GM12891 (cell line): Measurements from ENCODE around the gene BAZ1B.

Experiments used
- DNase-seq: peaks from one replicate; pipeline ENCODE4 v3.0.0; 2011; ENCODE audit warnings: low spot score; ENCODE audit not compliant: insufficient read length
- FAIRE-seq: peaks from 2 replicates; lab custom pipeline; 2011; peaks lifted over from hg19 to GRCh38; lab: Jason Lieb, UNC
- PAX5 ChIP-seq: IDR thresholded peaks from 2 replicates; pipeline ENCODE4 v1.6.1; 2011; ENCODE audit warnings: low read length, moderate library complexity, mild to moderate bottlenecking; ENCODE audit not compliant: insufficient read depth, severe bottlenecking
- POLR2A ChIP-seq: IDR thresholded peaks from 2 replicates; pipeline ENCODE4 v1.6.1; 2011; ENCODE audit warnings: low read depth, low read length, control low read depth
- POLR2AphosphoS5 ChIP-seq: IDR thresholded peaks from 2 replicates; pipeline ENCODE4 v1.6.1; 2011; ENCODE audit warnings: low read depth, low read length, control low read depth
- POU2F2 ChIP-seq: IDR thresholded peaks from 2 replicates; pipeline ENCODE4 v1.6.1; 2011; ENCODE audit warnings: low read depth, mild to moderate bottlenecking, control low read depth, low read length, moderate library complexity
- SPI1 ChIP-seq: IDR thresholded peaks from 2 replicates; pipeline ENCODE4 v1.6.1; 2011; ENCODE audit warnings: low read depth, low read length, control low read depth
- TAF1 ChIP-seq: IDR thresholded peaks from 2 replicates; pipeline ENCODE4 v1.6.1; 2011; ENCODE audit warnings: low read depth, low read length, control low read depth

The BAZ1B gene

GRCh38 chr7:73521636-73522104 is 423 bp downstream of the BAZ1B start:
- TF ChIP-seq PAX5, result peak; percentile 2
- no peak for TF ChIP-seq SPI1
- FAIRE-seq (no peak), DNase-seq (peak; percentile 51)

DNA sequence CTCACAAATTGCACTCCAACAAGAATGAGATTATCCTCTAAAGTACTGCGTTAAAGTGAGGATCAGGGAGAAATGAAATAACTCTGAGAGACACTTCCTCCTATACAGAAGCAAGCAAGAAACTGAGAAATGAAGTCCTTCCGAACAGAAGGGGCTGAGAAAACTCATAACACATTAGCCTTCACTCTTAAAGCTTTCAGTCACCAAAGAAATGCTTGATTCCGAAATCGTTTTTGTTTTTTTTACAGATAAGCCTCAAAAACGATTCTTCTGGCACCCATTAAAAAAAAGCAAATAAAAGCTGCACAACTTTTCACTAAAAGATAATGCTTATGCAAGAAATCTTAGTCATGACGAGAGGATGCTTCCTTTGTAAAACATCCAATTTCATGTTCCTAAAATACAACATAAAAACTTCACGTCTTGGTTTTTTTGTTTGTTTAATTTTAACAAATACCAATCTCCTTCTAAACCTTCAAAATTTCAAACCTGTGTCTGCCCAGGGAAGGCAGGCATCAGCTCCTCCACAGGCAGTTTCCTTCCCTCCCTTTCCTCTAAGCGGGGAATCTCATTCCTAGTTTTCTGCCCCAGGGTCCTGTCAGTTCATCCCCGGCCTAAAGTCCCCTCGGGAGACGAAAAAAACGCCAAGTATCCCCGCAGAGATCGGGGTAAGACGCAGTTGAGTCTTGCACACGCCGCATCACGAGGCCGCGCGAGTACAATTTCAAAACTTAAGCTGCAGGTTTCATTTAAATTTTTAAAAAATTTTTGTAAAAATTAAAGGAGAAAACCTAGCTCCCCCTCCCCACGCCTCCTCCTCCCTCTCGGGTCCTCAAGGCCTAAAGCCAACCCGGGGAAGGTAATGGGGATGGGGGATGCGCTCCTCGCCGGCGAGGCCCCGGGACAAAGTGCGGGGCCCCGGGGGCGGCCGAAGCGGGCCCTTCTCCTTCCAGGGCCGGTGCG is 1.1 kb downstream of the BAZ1B start:
- no peak for DNase-seq
- FAIRE-seq, result no peak
- peak; percentile 43; the same call in 1 of the 2 replicates for TF ChIP-seq SPI1
- TF ChIP-seq POU2F2, result no peak

DNA sequence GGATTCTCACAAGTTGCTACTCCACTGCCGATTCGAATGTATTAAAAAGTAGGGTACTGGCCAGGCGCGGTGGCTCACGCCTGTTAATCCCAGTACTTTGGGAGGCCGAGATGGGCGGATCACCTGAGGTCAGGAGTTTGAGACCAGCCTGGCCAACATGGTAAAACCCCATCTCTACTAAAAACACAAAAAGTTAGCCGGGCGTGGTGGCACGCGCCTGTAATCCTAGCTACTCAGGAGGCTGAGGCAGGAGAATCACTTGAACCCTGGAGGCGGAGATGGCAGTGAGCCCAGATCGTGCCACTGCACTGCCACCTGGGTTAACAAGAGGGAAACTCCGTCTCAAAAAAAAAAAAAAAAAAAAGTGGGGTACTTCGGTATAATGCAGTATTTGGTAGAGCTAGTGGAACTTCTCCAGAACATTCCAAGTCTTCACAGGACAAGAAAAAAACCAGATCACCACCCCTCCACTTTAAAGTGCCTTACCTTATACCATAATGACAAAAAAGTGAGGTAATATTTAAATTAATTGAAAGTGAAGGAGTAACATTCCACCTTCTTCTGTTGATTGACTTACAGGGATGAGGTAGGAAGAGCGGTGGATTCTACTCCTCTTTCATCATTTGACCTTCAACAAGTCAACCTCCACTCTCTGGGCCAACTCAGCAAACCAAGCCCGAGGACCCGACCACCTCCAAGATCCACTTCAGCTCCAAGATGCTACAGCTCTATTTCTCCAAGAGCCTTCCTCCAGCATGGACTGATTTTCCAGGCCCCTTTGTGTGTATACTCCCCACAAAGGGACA is 2.0 kb downstream of the BAZ1B start:
- FAIRE-seq, result no peak
- no peak for TF ChIP-seq SPI1
- TF ChIP-seq POLR2A, result no peak
- no peak for TF ChIP-seq TAF1
- TF ChIP-seq PAX5, result no peak
- no peak for TF ChIP-seq POU2F2
- TF ChIP-seq POLR2AphosphoS5, result no peak
- DNase-seq, result no peak

GRCh38 chr7:73518470-73518869 is 3.6 kb downstream of the BAZ1B start:
- no peak for DNase-seq
- FAIRE-seq, result no peak
- no peak for TF ChIP-seq PAX5
- TF ChIP-seq POLR2A, result no peak
- TF ChIP-seq SPI1, result no peak
- TF ChIP-seq TAF1, result no peak
- TF ChIP-seq POU2F2, result no peak
- no peak for TF ChIP-seq POLR2AphosphoS5

DNA sequence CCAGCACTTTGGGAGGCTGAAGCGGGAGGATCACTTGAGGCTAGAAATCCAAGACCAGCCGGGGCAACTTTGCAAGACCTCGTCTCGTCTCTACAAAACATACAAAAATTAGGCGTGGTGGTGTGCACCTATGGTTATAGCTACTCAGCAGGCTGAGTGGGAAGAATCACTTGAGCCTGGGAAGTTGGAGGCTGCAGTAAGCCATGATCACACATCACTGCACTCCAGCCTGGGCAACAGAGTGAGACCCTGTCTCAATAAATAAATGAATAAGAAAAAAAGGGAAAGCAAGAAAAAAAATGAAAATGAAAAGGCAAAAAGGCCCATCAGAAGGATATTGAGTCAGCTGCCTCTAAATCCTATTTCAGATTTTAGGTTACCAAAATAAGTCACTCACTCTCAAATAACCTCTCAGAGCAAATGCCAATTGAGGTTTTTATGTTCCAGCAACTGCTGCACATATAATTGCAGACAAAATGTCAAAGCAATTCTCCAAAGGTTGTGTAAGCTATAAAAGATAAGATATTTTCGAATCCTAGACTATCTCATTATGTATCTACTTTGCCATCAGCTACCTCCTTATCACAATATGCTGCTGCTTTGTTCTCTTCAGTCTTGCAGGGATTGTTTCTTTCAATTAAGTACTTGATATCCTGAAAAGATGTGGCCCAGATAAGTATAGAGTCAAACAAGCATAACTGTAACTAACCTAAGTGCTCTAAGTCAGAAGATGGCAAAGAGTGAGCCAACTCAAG is 4.7 kb downstream of the BAZ1B start:
- FAIRE-seq (no peak), DNase-seq (no peak)
- TF ChIP-seq PAX5 (no peak), POLR2A (no peak), POLR2AphosphoS5 (no peak), TAF1 (no peak)

- no peak for TF ChIP-seq POLR2A
- TF ChIP-seq TAF1, result no peak
- no peak for TF ChIP-seq PAX5
- no peak for TF ChIP-seq POU2F2
- no peak for TF ChIP-seq SPI1
- TF ChIP-seq POLR2AphosphoS5, result no peak
- DNase-seq (no peak), FAIRE-seq (no peak)
These were observed 6.9 kb downstream of the BAZ1B start for GRCh38 chr7:73515178-73515577.

DNA sequence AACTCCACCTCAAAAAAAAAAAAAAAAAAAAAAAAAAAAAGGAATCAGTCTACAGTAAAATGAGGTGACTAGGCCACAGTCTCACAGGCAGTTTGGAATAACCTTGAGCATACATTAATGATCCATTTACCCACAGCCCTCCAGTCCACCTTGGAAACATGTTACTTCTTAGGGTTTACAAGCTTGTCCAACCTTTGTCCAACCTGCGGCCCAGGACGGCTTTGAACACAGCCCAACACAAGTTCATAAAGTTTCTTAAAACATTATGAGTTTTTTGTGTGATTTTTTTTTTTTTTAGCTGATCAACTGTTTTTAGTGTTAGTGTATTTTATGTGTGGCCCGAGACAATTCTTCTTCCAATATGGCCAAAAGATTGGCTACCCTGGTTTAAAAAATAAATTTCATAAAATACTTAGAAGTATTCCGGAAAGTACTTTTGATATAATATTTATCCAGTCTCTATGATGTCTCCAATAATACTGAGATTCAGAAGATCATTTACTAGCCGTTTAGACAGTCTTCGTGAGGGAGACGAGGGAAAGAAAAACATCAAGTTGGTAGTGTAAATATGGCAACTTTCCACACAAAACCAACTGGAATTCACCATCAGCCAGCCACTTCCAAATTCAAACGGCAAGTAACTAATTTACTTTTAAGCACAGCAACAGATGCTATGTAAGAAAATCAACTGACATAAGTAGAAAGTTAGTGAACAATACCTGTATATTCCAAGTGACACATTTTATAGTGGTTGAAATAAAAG is 9.9 kb downstream of the BAZ1B start:
- DNase-seq (no peak), FAIRE-seq (no peak)
- TF ChIP-seq SPI1, result no peak
- TF ChIP-seq POLR2AphosphoS5, result no peak
- no peak for TF ChIP-seq PAX5

DNA sequence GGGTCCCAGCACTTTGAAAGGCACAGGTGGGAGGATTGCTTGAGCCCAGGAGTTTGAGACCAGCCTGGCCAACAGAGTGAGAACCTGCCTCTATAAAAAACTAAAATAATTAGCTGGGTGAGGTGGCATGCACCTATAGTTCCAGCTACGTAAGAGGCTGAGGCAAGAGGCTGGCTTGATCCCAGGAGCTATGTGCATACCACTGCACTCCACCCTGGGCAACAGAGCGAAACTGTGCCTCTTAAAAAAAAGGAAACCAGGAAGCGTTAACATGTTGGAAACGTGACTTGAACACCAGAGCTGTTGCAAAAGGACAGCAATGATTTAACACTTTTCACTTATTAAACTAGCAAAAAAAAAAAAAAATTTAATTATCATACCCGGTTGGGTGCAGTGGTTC is 12.6 kb downstream of the BAZ1B start:
- FAIRE-seq, result no peak
- TF ChIP-seq PAX5 (no peak), SPI1 (no peak), POLR2A (no peak), TAF1 (no peak), POLR2AphosphoS5 (no peak), POU2F2 (no peak)
- DNase-seq, result no peak

- no peak for TF ChIP-seq POLR2A
- no peak for TF ChIP-seq SPI1
- no peak for TF ChIP-seq PAX5
- TF ChIP-seq TAF1, result no peak
- TF ChIP-seq POLR2AphosphoS5, result no peak
- TF ChIP-seq POU2F2, result no peak
- FAIRE-seq, result no peak
These were observed 14.5 kb downstream of the BAZ1B start for GRCh38 chr7:73507556-73507955.

More at GRCh38 chr7:73507556-73507955, 14.5 kb downstream of the BAZ1B start:
- DNase-seq, result no peak
